Endothelial cell of umbilical vein (primary cell): Measurements from ENCODE around the gene C19orf67. TPM values are rescaled to one million over a fixed set of nuclear protein-coding genes. Genes with fewer than 3 reads are reported as not detected.
A peak's percentile ranks its signal among the peaks of the same experiment; 100 is the strongest.

Experiments
- BruUV-seq: library from RNA; stranded (reverse); fragments of 400-500 nt; replicated peaks from 2 replicates; lab custom pipeline; 2021; lab: Mats Ljungman, UMichigan
- CTCF ChIA-PET: fragments of 300-600, 350-600 bp; sonication (Branson Sonifier 250); formaldehyde crosslinking; loops from one replicate; lab custom pipeline; 2021; ENCODE audit warnings: antibody characterized with exemption, inconsistent platforms; lab: Charles Lee
- POLR2A ChIA-PET: fragments of 300-600, 350-600 bp; sonication (Branson Sonifier 250); formaldehyde crosslinking; loops from one replicate; lab custom pipeline; 2021; ENCODE audit warnings: antibody characterized with exemption, inconsistent platforms; lab: Charles Lee
- DNase-seq: peaks from one replicate; pipeline ENCODE4 v3.0.0-alpha.2; 2011; ENCODE audit warnings: low read depth, low spot score
- FAIRE-seq: peaks from 2 replicates; lab custom pipeline; 2011; peaks lifted over from hg19 to GRCh38; lab: Jason Lieb, UNC
- H2AFZ ChIP-seq: 2 replicates; pipeline ENCODE4 v1.6.0; 2012; ENCODE audit warnings: low read depth, low read length, control low read depth, inconsistent platforms
- H3K27ac ChIP-seq: 2 replicates; pipeline ENCODE4 v1.5.1; 2011; ENCODE audit warnings: low read depth, mild to moderate bottlenecking, control low read depth, low read length, moderate library complexity; ENCODE audit not compliant: insufficient read depth
- H3K27me3 ChIP-seq, 2 experiments: 2 replicates each; pipeline versions ENCODE4 v1.6.0 to v1.6.1; 2011; ENCODE audit warnings: low read length in 2 of 2, mixed read lengths in 1 of 2; ENCODE audit not compliant: control insufficient read depth in 2 of 2, insufficient read depth in 2 of 2
- H3K36me3 ChIP-seq, 2 experiments: 2 replicates in 1 of 2; 3 replicates in 1 of 2; pipeline ENCODE4 v1.5.1; 2011; ENCODE audit warnings: low read length in 2 of 2, mild to moderate bottlenecking in 1 of 2, moderate library complexity in 1 of 2; ENCODE audit not compliant: control insufficient read depth in 2 of 2, insufficient read depth in 2 of 2; ENCODE audit errors: extremely low read depth in 1 of 2
- H3K4me1 ChIP-seq: 3 replicates; pipeline ENCODE4 v1.5.1; 2011; ENCODE audit warnings: mild to moderate bottlenecking, low read length; ENCODE audit not compliant: control insufficient read depth, insufficient read depth; ENCODE audit errors: extremely low read depth
- H3K4me2 ChIP-seq: 2 replicates; pipeline ENCODE4 v1.6.1; 2011; ENCODE audit warnings: low read length, control low read depth, mixed read lengths; ENCODE audit not compliant: insufficient read depth
- H3K4me3 ChIP-seq, 3 experiments: fragments of 200-600 bp in 1 of 3; sonication (generic), shearing (Covaris generic) in 1 of 3; replicated peaks in 1 of 3; 2 replicates each; pipeline ENCODE4 v1.5.1; 2011 to 2016; ENCODE audit warnings: control low read depth in 3 of 3, low read length in 3 of 3, mild to moderate bottlenecking in 2 of 3, inconsistent platforms in 1 of 3, low read depth in 1 of 3, moderate library complexity in 1 of 3; ENCODE audit not compliant: insufficient read depth in 1 of 3
- H3K79me2 ChIP-seq: 2 replicates; pipeline ENCODE4 v1.6.0; 2012; ENCODE audit warnings: low read length, inconsistent platforms; ENCODE audit not compliant: control insufficient read depth, insufficient read depth
- H3K9ac ChIP-seq: replicated peaks from 2 replicates; pipeline ENCODE3; 2011; ENCODE audit warnings: low read length, control low read depth; ENCODE audit not compliant: insufficient read depth; ENCODE audit errors: extremely low read depth
- H3K9me1 ChIP-seq: replicated peaks from 3 replicates; pipeline ENCODE4 v1.6.0; 2011; ENCODE audit warnings: mild to moderate bottlenecking, low read length; ENCODE audit not compliant: control insufficient read depth, insufficient read depth; ENCODE audit errors: extremely low read depth
- H3K9me3 ChIP-seq: replicated peaks from 2 replicates; pipeline ENCODE4 v1.5.1; 2012; ENCODE audit warnings: low read length, inconsistent platforms; ENCODE audit not compliant: control insufficient read depth, insufficient read depth
- H4K20me1 ChIP-seq: replicated peaks from 2 replicates; pipeline ENCODE3; 2011; ENCODE audit warnings: mild to moderate bottlenecking, low read length; ENCODE audit not compliant: control insufficient read depth, insufficient read depth; ENCODE audit errors: extremely low read depth
- EZH2 ChIP-seq: IDR thresholded peaks from 2 replicates; pipeline ENCODE4 v1.6.1; 2012; ENCODE audit warnings: borderline replicate concordance, low read depth, mild to moderate bottlenecking, moderate library complexity, low read length, inconsistent platforms; ENCODE audit not compliant: severe bottlenecking
- FOS ChIP-seq: IDR thresholded peaks from 2 replicates; pipeline ENCODE4 v1.6.1; 2011; ENCODE audit warnings: mild to moderate bottlenecking, low read length, moderate library complexity, borderline replicate concordance; ENCODE audit not compliant: insufficient read depth
- GATA2 ChIP-seq: IDR thresholded peaks from 2 replicates; pipeline ENCODE4 v1.7.0; 2011; ENCODE audit warnings: low read depth, mild to moderate bottlenecking, moderate library complexity, mixed read lengths, low read length; ENCODE audit not compliant: insufficient read length, insufficient read depth
- JUN ChIP-seq: IDR thresholded peaks from 2 replicates; pipeline ENCODE4 v1.6.1; 2011; ENCODE audit warnings: borderline replicate concordance, low read depth; ENCODE audit not compliant: insufficient read length, insufficient read depth
- MAX ChIP-seq: IDR thresholded peaks from 2 replicates; pipeline ENCODE4 v1.6.1; 2011; ENCODE audit not compliant: insufficient read depth, insufficient read length
- MYC ChIP-seq: IDR thresholded peaks from one replicate; pipeline ENCODE4 v1.6.1; 2011; ENCODE audit warnings: mild to moderate bottlenecking, low read depth, low read length
- POLR2A ChIP-seq: IDR thresholded peaks from 2 replicates; pipeline ENCODE4 v1.6.1; 2012; ENCODE audit warnings: low read depth, mild to moderate bottlenecking, control low read depth, low read length
- POLR2AphosphoS5 ChIP-seq: IDR thresholded peaks from 2 replicates; pipeline ENCODE4 v1.6.1; 2012; ENCODE audit warnings: low read depth, mild to moderate bottlenecking, control low read depth, low read length, moderate library complexity; ENCODE audit not compliant: insufficient read depth
- dilution Hi-C: fragments of 300-500 bp; cut with MboI; formaldehyde crosslinking; loops from one replicate; pipeline ENCODE4 v1.15.0; 2019; ENCODE audit warnings: low sequenced_read_pairs; ENCODE audit not compliant: extremely low pct_ligation_motif_present
- intact Hi-C: fragments of 100-400 bp; cut with micrococcal nuclease; formaldehyde crosslinking; loops from one replicate; pipeline ENCODE4 v1.10.0; 2022
- polyA plus RNA-seq, 4 experiments: library from polyadenylated mRNA; depleted of rRNA in 3 of 4; stranded (reverse) in 3 of 4; unstranded in 1 of 4; fragments of >200 nt; gene quantifications; 2 replicates each; pipeline versions ENCODE4 v1.2.1 to v1.2.3, GENCODE V29; 2011 to 2012; ENCODE audit warnings: missing spikeins in 1 of 4
- total RNA-seq: library from RNA; stranded (reverse); gene quantifications from 2 replicates; pipeline ENCODE4 v1.2.3, GENCODE V29; 2021

The C19orf67 gene
- total and polyA plus RNA-seq, 2 donors (not counting 3 experiments of a cell fraction or from before 2014, with no cell fraction given), result 0.55 TPM; not detected in 1

- ChIA-PET POLR2A (no interaction called here), CTCF (interaction anchor here (0.7 to 2.1 kb wide), 3 partner anchors 19 to 31 kb away, joined by 3 to 10 read pairs (median 5); partner anchors contain the start of gene ASF1B)
Observed at GRCh38 chr19:14117668-14118164, 32.1 kb upstream of the C19orf67 start, which contains the start of gene PRKACA. Gene PRKACA (minus strand): TSS chr19:14117762. CDS start chr19:14117547, 215 bp downstream.

GRCh38 chr19:14116918-14117578, 31.5 kb upstream of the C19orf67 start:
- no peak for DNase-seq
- intact Hi-C loops, result loop anchor here (1.0 to 2.0 kb wide), 3 partner anchors 26 to 237 kb away; partner anchors contain the start of gene SAMD1
- H3K4me1 ChIP-seq, result peaks cover 25% of the 10 kb centered on the region
- H3K4me3 ChIP-seq, result peak overlapping the region; percentile 67 to 84 (median 80)
- H2AFZ ChIP-seq, result peak overlapping the region; percentile 10
- H3K4me2 ChIP-seq, result peak overlapping the region; percentile 82
- POLR2A ChIA-PET, result no interaction called here
- H3K27me3 ChIP-seq, result no peaks in the 10 kb centered on the region
- CTCF ChIA-PET, result interaction anchor here (1.1 to 4.8 kb wide), 4 partner anchors 13 to 27 kb away, joined by 3 to 27 read pairs (median 8); partner anchors contain the start of gene ASF1B
- no peak overlapping the region for H3K27ac ChIP-seq
- no peaks in the 10 kb centered on the region for H3K9me3 ChIP-seq
- H3K9ac ChIP-seq, result peak overlapping the region; percentile 51
- no peaks in the 10 kb centered on the region for H4K20me1 ChIP-seq
- no TSS peak for BruUV-seq
- no peaks in the 10 kb centered on the region for H3K36me3 ChIP-seq
- TF ChIP-seq JUN, result no peak
- TF ChIP-seq POLR2AphosphoS5, result no peak
- H3K9me1 ChIP-seq, result no peaks in the 10 kb centered on the region
- dilution Hi-C loops, result no loop called here
- FAIRE-seq, result peak; percentile 4
- peaks cover 30% of the 10 kb centered on the region for H3K79me2 ChIP-seq

More at GRCh38 chr19:14117668-14118164, 32.1 kb upstream of the C19orf67 start, which contains the start of gene PRKACA:
- Histone ChIP-seq H3K36me3 (no peaks in the 10 kb centered on the region), H3K9ac (peak within 1 kb of the TSS; percentile 82), H3K9me1 (no peaks in the 10 kb centered on the region), H3K4me2 (peak within 1 kb of the TSS; percentile 82), H3K9me3 (no peaks in the 10 kb centered on the region), H3K79me2 (peaks cover 27% of the 10 kb centered on the region), H3K4me3 (peak within 1 kb of the TSS; percentile 67 to 84 (median 80)), H3K4me1 (peaks cover 25% of the 10 kb centered on the region), H4K20me1 (no peaks in the 10 kb centered on the region), H2AFZ (peak within 1 kb of the TSS; percentile 53), H3K27ac (peak within 1 kb of the TSS; percentile 94), H3K27me3 (no peaks in the 10 kb centered on the region)
- DNase-seq, result peak; percentile 99
- BruUV-seq, result no TSS peak
- FAIRE-seq, result peak; percentile 99
- intact Hi-C loops (loop anchor here (1.0 to 2.0 kb wide), 4 partner anchors 19 to 237 kb away; partner anchors contain the start of genes ASF1B and SAMD1), dilution Hi-C loops (no loop called here)
- TF ChIP-seq GATA2 (no peak), POLR2AphosphoS5 (no peak), MAX (no peak), EZH2 (peak; percentile 47), MYC (no peak), FOS (no peak), POLR2A (no peak)
